ENCODE results near the gene MEGF8. TPM values are rescaled to one million over a fixed set of nuclear protein-coding genes. Genes with fewer than 3 reads are reported as not detected.
"Not testable (repeated sequence)": the region's sequence is repeated elsewhere in the genome, so short reads cannot be mapped to it uniquely, and the experiment has no call there.

MEGF8 gene
- total and polyA plus RNA-seq, 4 donors = 6.0 to 21.7 (median 11.1) TPM

GRCh38 chr19:42330241-42330711 is 4.8 kb downstream of the MEGF8 start:
- Histone ChIP-seq H3K27me3 (ENCODE audit: control insufficient read depth in 3 of 3, insufficient read depth in 3 of 3, low read length in 2 of 3) (no peaks in the 10 kb centered on the region), H3K4me1 (ENCODE audit: control insufficient read depth in 5 of 5, insufficient read depth in 5 of 5, low read length in 5 of 5) (peaks cover 0 to 16% (median 12%) of the 10 kb centered on the region in 5 donors), H3K9me3 (ENCODE audit: control insufficient read depth in 4 of 4, insufficient read depth in 3 of 4, low read length in 3 of 4) (no peaks in the 10 kb centered on the region), H3K4me3 (no peak overlapping the region), H3K9ac (ENCODE audit: insufficient read depth in 1 of 2, low read length in 2 of 2) (no peak overlapping the region), H3K36me3 (ENCODE audit: control insufficient read depth in 4 of 4, insufficient read depth in 4 of 4, low read length in 4 of 4) (peaks cover 0 to 8% (median 3%) of the 10 kb centered on the region in 4 donors), H3K27ac (ENCODE audit: low read depth in 1 of 2, low read length in 1 of 2) (no peak overlapping the region)
- 49 to 54% methylated on average over 2 of the region's 2 CpGs for WGBS, 2 donors
- ATAC-seq (ENCODE audit: insufficient read depth, low FRiP score) (no peak), DNase-seq (peak in 2 of 3 donors; percentile 46 to 53)
- TF ChIP-seq, protein P1, sequence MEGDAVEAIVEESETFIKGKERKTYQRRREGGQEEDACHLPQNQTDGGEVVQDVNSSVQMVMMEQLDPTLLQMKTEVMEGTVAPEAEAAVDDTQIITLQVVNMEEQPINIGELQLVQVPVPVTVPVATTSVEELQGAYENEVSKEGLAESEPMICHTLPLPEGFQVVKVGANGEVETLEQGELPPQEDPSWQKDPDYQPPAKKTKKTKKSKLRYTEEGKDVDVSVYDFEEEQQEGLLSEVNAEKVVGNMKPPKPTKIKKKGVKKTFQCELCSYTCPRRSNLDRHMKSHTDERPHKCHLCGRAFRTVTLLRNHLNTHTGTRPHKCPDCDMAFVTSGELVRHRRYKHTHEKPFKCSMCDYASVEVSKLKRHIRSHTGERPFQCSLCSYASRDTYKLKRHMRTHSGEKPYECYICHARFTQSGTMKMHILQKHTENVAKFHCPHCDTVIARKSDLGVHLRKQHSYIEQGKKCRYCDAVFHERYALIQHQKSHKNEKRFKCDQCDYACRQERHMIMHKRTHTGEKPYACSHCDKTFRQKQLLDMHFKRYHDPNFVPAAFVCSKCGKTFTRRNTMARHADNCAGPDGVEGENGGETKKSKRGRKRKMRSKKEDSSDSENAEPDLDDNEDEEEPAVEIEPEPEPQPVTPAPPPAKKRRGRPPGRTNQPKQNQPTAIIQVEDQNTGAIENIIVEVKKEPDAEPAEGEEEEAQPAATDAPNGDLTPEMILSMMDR (IDR thresholded peaks at IDR 0.05; ENCODE audit: control extremely low read depth, extremely low read depth) = no peak

DNA sequence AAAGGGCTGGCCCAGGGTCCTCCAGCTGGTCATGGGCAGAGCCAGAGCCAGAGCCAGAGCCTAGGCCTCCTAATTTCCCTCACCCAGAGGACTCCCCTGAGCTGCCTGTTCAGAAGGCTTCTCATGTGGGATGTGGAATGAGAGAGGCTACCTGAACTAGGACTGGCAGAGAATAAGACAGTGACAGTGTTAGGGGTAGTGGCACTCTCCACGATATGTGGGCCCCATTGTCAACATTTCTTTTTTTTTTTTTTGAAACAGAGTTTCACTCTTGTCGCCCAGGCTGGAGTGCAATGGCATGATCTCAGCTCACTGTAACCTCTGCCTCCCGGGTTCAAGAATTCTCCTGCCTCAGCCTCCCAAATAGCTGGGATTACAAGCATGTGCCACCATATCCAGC is 5.9 kb downstream of the MEGF8 start:
- not testable (repeated sequence) for H3K9ac ChIP-seq (ENCODE audit: insufficient read depth in 1 of 2, low read length in 2 of 2); H3K4me3 ChIP-seq; H3K27me3 ChIP-seq (ENCODE audit: control insufficient read depth in 3 of 3, insufficient read depth in 3 of 3, low read length in 2 of 3); DNase-seq; ATAC-seq (ENCODE audit: insufficient read depth, low FRiP score); H3K9me3 ChIP-seq (ENCODE audit: control insufficient read depth in 4 of 4, insufficient read depth in 3 of 4, low read length in 3 of 4); H3K27ac ChIP-seq (ENCODE audit: low read depth in 1 of 2, low read length in 1 of 2)
- 91 to 93% methylated on average over 3 of the region's 3 CpGs for WGBS, 2 donors
- H3K4me1 ChIP-seq (ENCODE audit: control insufficient read depth in 5 of 5, insufficient read depth in 5 of 5, low read length in 5 of 5) = peaks cover 0 to 13% (median 11%) of the 10 kb centered on the region in 5 donors
- peaks cover 0 to 12% (median 5%) of the 10 kb centered on the region in 4 donors for H3K36me3 ChIP-seq (ENCODE audit: control insufficient read depth in 4 of 4, insufficient read depth in 4 of 4, low read length in 4 of 4)

DNA sequence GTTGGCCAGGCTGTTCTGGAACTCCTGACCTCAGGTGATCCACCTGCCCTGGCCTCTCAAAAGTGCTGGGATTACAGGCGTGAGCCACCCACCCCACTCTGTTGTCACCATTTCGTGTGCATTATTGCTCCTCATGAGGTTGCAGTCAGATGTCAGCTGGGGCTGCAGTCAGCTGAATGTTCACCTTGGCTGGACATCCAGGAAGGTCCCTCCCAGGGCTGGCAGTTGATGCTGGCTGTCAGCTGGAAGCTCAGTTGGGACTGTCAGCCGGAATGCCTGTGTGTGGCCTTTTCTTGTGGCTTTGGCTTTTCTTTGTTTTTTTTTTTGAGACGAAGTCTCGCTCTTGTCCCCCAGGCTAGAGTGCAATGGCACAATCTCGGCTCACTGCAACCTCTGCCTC is 6.6 kb downstream of the MEGF8 start:
- TF ChIP-seq, protein P1 (IDR thresholded peaks at IDR 0.05; ENCODE audit: control extremely low read depth, extremely low read depth) = no peak
- no peak overlapping the region for H3K9ac ChIP-seq (ENCODE audit: insufficient read depth in 1 of 2, low read length in 2 of 2)
- ATAC-seq (ENCODE audit: insufficient read depth, low FRiP score) (no peak), DNase-seq (no peak)
- H3K9me3 ChIP-seq (ENCODE audit: control insufficient read depth in 4 of 4, insufficient read depth in 3 of 4, low read length in 3 of 4) = no peaks in the 10 kb centered on the region
- H3K27me3 ChIP-seq (ENCODE audit: control insufficient read depth in 3 of 3, insufficient read depth in 3 of 3, low read length in 2 of 3) = no peaks in the 10 kb centered on the region
- peaks cover 0 to 7% (median 6%) of the 10 kb centered on the region in 5 donors for H3K4me1 ChIP-seq (ENCODE audit: control insufficient read depth in 5 of 5, insufficient read depth in 5 of 5, low read length in 5 of 5)
- H3K27ac ChIP-seq (ENCODE audit: low read depth in 1 of 2, low read length in 1 of 2) = no peak overlapping the region
- no peak overlapping the region for H3K4me3 ChIP-seq
- WGBS, 2 donors = 96 to 100% methylated on average over 6 of the region's 6 CpGs
- peaks cover 0 to 18% (median 6%) of the 10 kb centered on the region in 4 donors for H3K36me3 ChIP-seq (ENCODE audit: control insufficient read depth in 4 of 4, insufficient read depth in 4 of 4, low read length in 4 of 4)

- DNase-seq (no peak), ATAC-seq (ENCODE audit: insufficient read depth, low FRiP score) (no peak)
- WGBS, 2 donors = 88 to 97% methylated on average over 3 of the region's 3 CpGs
- Histone ChIP-seq H3K9ac (ENCODE audit: insufficient read depth in 1 of 2, low read length in 2 of 2) (no peak overlapping the region), H3K9me3 (ENCODE audit: control insufficient read depth in 4 of 4, insufficient read depth in 3 of 4, low read length in 3 of 4) (no peaks in the 10 kb centered on the region), H3K36me3 (ENCODE audit: control insufficient read depth in 4 of 4, insufficient read depth in 4 of 4, low read length in 4 of 4) (peaks cover 0 to 18% (median 6%) of the 10 kb centered on the region in 4 donors), H3K27ac (ENCODE audit: low read depth in 1 of 2, low read length in 1 of 2) (no peak overlapping the region), H3K27me3 (ENCODE audit: control insufficient read depth in 3 of 3, insufficient read depth in 3 of 3, low read length in 2 of 3) (no peaks in the 10 kb centered on the region), H3K4me1 (ENCODE audit: control insufficient read depth in 5 of 5, insufficient read depth in 5 of 5, low read length in 5 of 5) (peaks cover 0 to 6% (median 4%) of the 10 kb centered on the region in 5 donors), H3K4me3 (no peak overlapping the region)
- TF ChIP-seq, protein P1 (IDR thresholded peaks at IDR 0.05; ENCODE audit: control extremely low read depth, extremely low read depth) = no peak
These were observed 7.6 kb downstream of the MEGF8 start for GRCh38 chr19:42333018-42333417.

Data from lung (tissue), 12 donors.